HEK293 (cell line): ENCODE data around the gene P2RY2.
A peak's percentile ranks its signal among the peaks of the same experiment; 100 is the strongest.

Experiments
- CTCF ChIA-PET: fragments of 350-600 bp; formaldehyde crosslinking; extraction: SDS; loops from one replicate; lab custom pipeline; 2021; ENCODE audit warnings: antibody characterized with exemption; lab: Yijun Ruan, JAX
- POLR2A ChIA-PET: fragments of 300-600 bp; formaldehyde crosslinking; extraction: SDS; loops from one replicate; lab custom pipeline; 2020; ENCODE audit warnings: antibody characterized with exemption, inconsistent platforms; lab: Yijun Ruan, JAX
- H3K27ac ChIP-seq: fragments of 200-500 bp; sonication (Bioruptor generic); 2 replicates; pipeline ENCODE4 v1.5.1; 2014; ENCODE audit warnings: low read depth, low read length, control low read depth, inconsistent platforms; ENCODE audit errors: extremely low read depth
- H3K36me3 ChIP-seq, 2 experiments: fragments of 200-500 bp in 1 of 2; sonication (Bioruptor generic) in 1 of 2; 1 replicate in 1 of 2; 2 replicates in 1 of 2; pipeline ENCODE4 v1.5.1; 2014 to 2017; ENCODE audit warnings: inconsistent platforms in 2 of 2, low read length in 2 of 2; ENCODE audit not compliant: control insufficient read depth in 2 of 2, insufficient read depth in 1 of 2
- H3K4me1 ChIP-seq: fragments of 200-500 bp; sonication (Bioruptor generic); 2 replicates; pipeline ENCODE4 v1.5.1; 2014; ENCODE audit warnings: mild to moderate bottlenecking, low read length, inconsistent platforms; ENCODE audit not compliant: control insufficient read depth, insufficient read depth
- H3K4me3 ChIP-seq: 2 replicates; pipeline ENCODE4 v1.5.1; 2011; ENCODE audit warnings: low read depth, mild to moderate bottlenecking, control low read depth, low read length, moderate library complexity
- H3K9me3 ChIP-seq: fragments of 200-500 bp; sonication (Bioruptor generic); 2 replicates; pipeline ENCODE4 v1.5.1; 2014; ENCODE audit warnings: low read depth, low read length, inconsistent platforms; ENCODE audit not compliant: control insufficient read depth, insufficient read depth
- ATF2 ChIP-seq: fragments of 450-650 bp; formaldehyde crosslinking; IDR thresholded peaks from 2 replicates; pipeline ENCODE4 v1.5.1; 2016; ENCODE audit warnings: missing biosample characterization, missing genetic modification characterization, low read depth
- GLIS1 ChIP-seq: fragments of 450-650 bp; formaldehyde crosslinking; IDR thresholded peaks from 2 replicates; pipeline ENCODE4 v1.5.1; 2016; ENCODE audit warnings: missing biosample characterization, missing genetic modification characterization
- HIC1 ChIP-seq: fragments of 450-650 bp; formaldehyde crosslinking; IDR thresholded peaks from 2 replicates; pipeline ENCODE4 v1.5.1; 2016; ENCODE audit warnings: missing biosample characterization, missing genetic modification characterization
- KLF10 ChIP-seq: fragments of 450-650 bp; IDR thresholded peaks from 2 replicates; pipeline ENCODE4 v1.5.1; 2018; ENCODE audit warnings: missing biosample characterization, mild to moderate bottlenecking, missing genetic modification characterization
- KLF16 ChIP-seq: fragments of 450-650 bp; formaldehyde crosslinking; IDR thresholded peaks from 2 replicates; pipeline ENCODE4 v1.5.1; 2017; ENCODE audit warnings: missing biosample characterization, missing genetic modification characterization
- KLF8 ChIP-seq: fragments of 450-650 bp; formaldehyde crosslinking; IDR thresholded peaks from 2 replicates; pipeline ENCODE4 v1.5.1; 2016; ENCODE audit warnings: missing biosample characterization, missing genetic modification characterization
- SCRT2 ChIP-seq: fragments of 450-650 bp; formaldehyde crosslinking; IDR thresholded peaks from 2 replicates; pipeline ENCODE4 v1.5.1; 2016; ENCODE audit warnings: missing biosample characterization, missing genetic modification characterization
- SP2 ChIP-seq: fragments of 450-650 bp; formaldehyde crosslinking; IDR thresholded peaks from 2 replicates; pipeline ENCODE4 v1.5.1; 2016; ENCODE audit warnings: missing biosample characterization, missing genetic modification characterization
- SP3 ChIP-seq: fragments of 450-650 bp; formaldehyde crosslinking; IDR thresholded peaks from 2 replicates; pipeline ENCODE4 v1.5.1; 2016; ENCODE audit warnings: missing biosample characterization, missing genetic modification characterization
- TSHZ1 ChIP-seq: fragments of 450-650 bp; formaldehyde crosslinking; IDR thresholded peaks from 2 replicates; pipeline ENCODE4 v1.5.1; 2016; ENCODE audit warnings: missing biosample characterization, missing genetic modification characterization, borderline replicate concordance
- ZBTB10 ChIP-seq: fragments of 450-650 bp; formaldehyde crosslinking; IDR thresholded peaks from 2 replicates; pipeline ENCODE4 v1.5.1; 2016; ENCODE audit warnings: missing biosample characterization, missing genetic modification characterization
- ZFP41 ChIP-seq: fragments of 450-650 bp; formaldehyde crosslinking; IDR thresholded peaks from 2 replicates; pipeline ENCODE4 v1.5.1; 2016; ENCODE audit warnings: missing biosample characterization, missing genetic modification characterization, borderline replicate concordance
- ZNF121 ChIP-seq: fragments of 450-650 bp; formaldehyde crosslinking; IDR thresholded peaks from 2 replicates; pipeline ENCODE4 v1.5.1; 2016; ENCODE audit warnings: missing biosample characterization, missing genetic modification characterization
- ZNF133 ChIP-seq: fragments of 450-650 bp; formaldehyde crosslinking; IDR thresholded peaks from 2 replicates; pipeline ENCODE4 v1.5.1; 2016; ENCODE audit warnings: missing biosample characterization, missing genetic modification characterization
- ZNF146 ChIP-seq: fragments of 450-650 bp; formaldehyde crosslinking; IDR thresholded peaks from 2 replicates; pipeline ENCODE4 v1.5.1; 2016; ENCODE audit warnings: missing biosample characterization, missing genetic modification characterization
- ZNF157 ChIP-seq: fragments of 450-650 bp; formaldehyde crosslinking; IDR thresholded peaks from 2 replicates; pipeline ENCODE4 v1.5.1; 2016; ENCODE audit warnings: missing biosample characterization, missing genetic modification characterization
- ZNF2 ChIP-seq: fragments of 450-650 bp; formaldehyde crosslinking; IDR thresholded peaks from 2 replicates; pipeline ENCODE4 v1.5.1; 2016; ENCODE audit warnings: missing biosample characterization, missing genetic modification characterization
- ZNF391 ChIP-seq: fragments of 450-650 bp; formaldehyde crosslinking; IDR thresholded peaks from 2 replicates; pipeline ENCODE4 v1.5.1; 2016; ENCODE audit warnings: low read depth, missing biosample characterization, missing genetic modification characterization, borderline replicate concordance
- ZNF449 ChIP-seq: fragments of 450-650 bp; formaldehyde crosslinking; IDR thresholded peaks from 2 replicates; pipeline ENCODE4 v1.5.1; 2017; ENCODE audit warnings: missing biosample characterization, mild to moderate bottlenecking, missing genetic modification characterization, moderate library complexity
- ZNF555 ChIP-seq: fragments of 450-650 bp; formaldehyde crosslinking; conservative IDR thresholded peaks from 2 replicates; pipeline ENCODE4 v1.5.1; 2017; ENCODE audit warnings: missing biosample characterization, mild to moderate bottlenecking, missing genetic modification characterization, inconsistent platforms
- ZNF600 ChIP-seq: fragments of 450-650 bp; formaldehyde crosslinking; IDR thresholded peaks from 2 replicates; pipeline ENCODE4 v1.5.1; 2016; ENCODE audit warnings: missing biosample characterization, missing genetic modification characterization
- ZNF623 ChIP-seq: fragments of 450-650 bp; formaldehyde crosslinking; IDR thresholded peaks from 2 replicates; pipeline ENCODE4 v1.5.1; 2016; ENCODE audit warnings: missing biosample characterization, missing genetic modification characterization
- ZNF747 ChIP-seq: fragments of 450-650 bp; formaldehyde crosslinking; IDR thresholded peaks from 2 replicates; pipeline ENCODE4 v1.5.1; 2016; ENCODE audit warnings: missing biosample characterization, missing genetic modification characterization
- ZNF76 ChIP-seq: fragments of 450-650 bp; formaldehyde crosslinking; IDR thresholded peaks from 2 replicates; pipeline ENCODE4; 2016; ENCODE audit warnings: low read depth, missing biosample characterization, missing genetic modification characterization, borderline replicate concordance

The P2RY2 gene

GRCh38 chr11:73218106-73218829 lies at the start of gene P2RY2 (continued):
- no peak for TF ChIP-seq SCRT2 (tag by site-specific recombination)
- no peak for TF ChIP-seq ZNF623 (tag by site-specific recombination)
- TF ChIP-seq ZFP41 (tag by site-specific recombination), result no peak
- TF ChIP-seq KLF16 (tag by site-specific recombination), result 0 out of 2 replicates have a peak, but pooled peaks have one; percentile 39
- TF ChIP-seq HIC1 (tag by site-specific recombination), result peak; percentile 78; the same call in 1 of the 2 replicates
- peak; percentile 70 for TF ChIP-seq ZNF600 (tag by site-specific recombination)
- TF ChIP-seq SP3 (tag by site-specific recombination), result peak; percentile 70
- TF ChIP-seq ZNF2 (tag by site-specific recombination), result peak; percentile 59; the same call in 1 of the 2 replicates
- TF ChIP-seq ZBTB10 (tag by site-specific recombination), result 0 out of 2 replicates have a peak, but pooled peaks have one; percentile 36
- TF ChIP-seq ZNF555 (tag by site-specific recombination), result no peak
- TF ChIP-seq GLIS1 (tag by site-specific recombination), result peak; percentile 39; the same call in 1 of the 2 replicates
- TF ChIP-seq ZNF76 (tag by site-specific recombination), result 0 out of 2 replicates have a peak, but pooled peaks have one; percentile 13
- TF ChIP-seq ZNF146 (tag by site-specific recombination), result no peak
- peak; percentile 64 for TF ChIP-seq SP2 (tag by site-specific recombination)
- 0 out of 2 replicates have a peak, but pooled peaks have one; percentile 23 for TF ChIP-seq ZNF449 (tag by site-specific recombination)

- ChIA-PET CTCF (interaction anchor here (0.5 to 5.4 kb wide), 4 partner anchors 9 to 697 kb away, joined by 3 to 29 read pairs (median 4); no protein-coding TSS in a partner anchor), POLR2A (no interaction called here)
- no peaks in the 10 kb centered on the region for H3K4me1 ChIP-seq
- H3K4me3 ChIP-seq, result no peak overlapping the region
- H3K27ac ChIP-seq, result no peak overlapping the region
- no peaks in the 10 kb centered on the region for H3K9me3 ChIP-seq
- no peaks in the 10 kb centered on the region for H3K36me3 ChIP-seq
- TF ChIP-seq KLF8 (tag by site-specific recombination), result no peak
- no peak for TF ChIP-seq ZNF157 (tag by site-specific recombination)
- no peak for TF ChIP-seq ZNF121 (tag by site-specific recombination)
- no peak for TF ChIP-seq ZNF747 (tag by site-specific recombination)
- no peak for TF ChIP-seq ATF2 (tag by site-specific recombination)
- TF ChIP-seq ZNF133 (tag by site-specific recombination), result no peak
- TF ChIP-seq TSHZ1 (tag by site-specific recombination), result no peak
- TF ChIP-seq ZNF391 (tag by site-specific recombination), result no peak
- no peak for TF ChIP-seq KLF10 (tag by site-specific recombination)
- no peak for TF ChIP-seq GLIS1 (tag by site-specific recombination)
Measured at GRCh38 chr11:73168925-73169579, 49.0 kb upstream of the P2RY2 start.
